K562 (cell line): ENCODE results near the gene BCO1. TPM values are rescaled to one million over a fixed set of nuclear protein-coding genes. Genes with fewer than 3 reads are reported as not detected.

ENCODE experiments used
- ATAC-seq: fragments of 200-7000 bp; cut with Tn5 transposase; 3 replicates; pipeline ENCODE4 v1.9.1; 2020; ENCODE audit warnings: moderate library complexity
- BruUV-seq: library from RNA; stranded (reverse); fragments of 400-500 nt; replicated peaks from 2 replicates; lab custom pipeline; 2021; lab: Mats Ljungman, UMichigan
- CTCF ChIA-PET: fragments of 300-600 bp; formaldehyde crosslinking; extraction: SDS; loops from one replicate; lab custom pipeline; 2021; ENCODE audit warnings: low intra/inter-chr PET ratio; lab: Yijun Ruan, JAX
- POLR2A ChIA-PET: fragments of 300-600, 350-650 bp; sonication (Branson Sonifier 250); formaldehyde crosslinking; extraction: SDS; loops from one replicate; lab custom pipeline; 2021; ENCODE audit warnings: antibody characterized with exemption, inconsistent platforms; lab: Yijun Ruan, JAX
- DNase-seq, 4 experiments: peaks; one replicate each; pipeline versions ENCODE4 v3.0.0 to v3.0.0-alpha.2; 2011 to 2018; ENCODE audit warnings: low spot score in 3 of 4, mixed read lengths in 3 of 4; ENCODE audit errors: extremely low read depth in 1 of 4
- FAIRE-seq: peaks from 2 replicates; lab custom pipeline; 2011; peaks lifted over from hg19 to GRCh38; lab: Jason Lieb, UNC
- H2AFZ ChIP-seq: 2 replicates; pipeline ENCODE4 v1.6.0; 2011; ENCODE audit warnings: low read depth, low read length, control low read depth, inconsistent platforms
- H3K27ac ChIP-seq: fragments of 200-600 bp; 3 replicates; pipeline ENCODE4 v1.8.0; 2011; ENCODE audit warnings: low read depth, mild to moderate bottlenecking, control low read depth, inconsistent platforms, low read length, moderate library complexity, mixed read lengths; ENCODE audit errors: extremely low read depth
- H3K27me3 ChIP-seq, 2 experiments: fragments of 300-600 bp in 1 of 2; 2 replicates in 1 of 2; 3 replicates in 1 of 2; pipeline versions ENCODE4 v1.6.0 to v1.8.0; 2011; ENCODE audit warnings: inconsistent platforms in 2 of 2, low read length in 2 of 2, mild to moderate bottlenecking in 1 of 2, mixed read lengths in 1 of 2, moderate library complexity in 1 of 2; ENCODE audit not compliant: control insufficient read depth in 2 of 2, insufficient read depth in 2 of 2
- H3K36me3 ChIP-seq: fragments of 300-600 bp; 3 replicates; pipeline ENCODE4 v1.8.0; 2011; ENCODE audit warnings: mild to moderate bottlenecking, low read length, inconsistent platforms; ENCODE audit not compliant: control insufficient read depth, insufficient read depth
- H3K4me1 ChIP-seq, 2 experiments: fragments of 200-600 bp in 1 of 2; replicated peaks in 1 of 2; 2 replicates in 1 of 2; 3 replicates in 1 of 2; pipeline versions ENCODE4 v1.5.1 to v1.8.0; 2011; ENCODE audit warnings: inconsistent platforms in 2 of 2, low read length in 2 of 2, mild to moderate bottlenecking in 1 of 2, mixed read lengths in 1 of 2, moderate library complexity in 1 of 2; ENCODE audit not compliant: control insufficient read depth in 2 of 2, insufficient read depth in 2 of 2
- H3K4me2 ChIP-seq: 2 replicates; pipeline ENCODE4 v1.6.1; 2011; ENCODE audit warnings: low read length, control low read depth, inconsistent platforms, mixed read lengths; ENCODE audit not compliant: insufficient read depth
- H3K4me3 ChIP-seq: fragments of 200-600 bp; sonication (generic), shearing (Covaris generic); 2 replicates; pipeline ENCODE4 v1.5.1; 2016; ENCODE audit warnings: control low read depth, inconsistent platforms
- H3K79me2 ChIP-seq: fragments of 200-600 bp; 3 replicates; pipeline ENCODE4 v1.8.0; 2011; ENCODE audit warnings: low read length, inconsistent platforms; ENCODE audit not compliant: control insufficient read depth, insufficient read depth
- H3K9ac ChIP-seq, 2 experiments: 2 replicates each; pipeline versions ENCODE4 v1.6.0 to v1.6.1; 2011; ENCODE audit warnings: low read depth in 2 of 2, low read length in 2 of 2, control low read depth in 1 of 2, inconsistent platforms in 1 of 2, mild to moderate bottlenecking in 1 of 2, mixed read lengths in 1 of 2; ENCODE audit not compliant: insufficient read depth in 1 of 2
- H3K9me1 ChIP-seq: one replicate; pipeline ENCODE4 v1.6.0; 2011; ENCODE audit warnings: inconsistent platforms, mild to moderate bottlenecking, low read length, moderate library complexity; ENCODE audit not compliant: control insufficient read depth, insufficient read depth
- H3K9me3 ChIP-seq: replicated peaks from 2 replicates; pipeline ENCODE4 v1.5.1; 2011; ENCODE audit warnings: low read depth, low read length, inconsistent platforms; ENCODE audit not compliant: control insufficient read depth, insufficient read depth
- H4K20me1 ChIP-seq: replicated peaks from 2 replicates; pipeline ENCODE4 v1.6.1; 2011; ENCODE audit warnings: low read length, inconsistent platforms, mixed read lengths; ENCODE audit not compliant: control insufficient read depth, insufficient read depth
- BRD9 ChIP-seq: fragments of 450-650 bp; IDR thresholded peaks from 2 replicates; pipeline ENCODE4 v1.6.1; 2018; ENCODE audit warnings: low read depth; ENCODE audit not compliant: partially characterized antibody
- CBX8 ChIP-seq: fragments of 200-600 bp; sonication (generic); IDR thresholded peaks from 2 replicates; pipeline ENCODE4 v1.6.1; 2012; ENCODE audit warnings: borderline replicate concordance, mixed run types, low read depth, mild to moderate bottlenecking, moderate library complexity, mixed read lengths, low read length, control low read depth, inconsistent platforms; ENCODE audit not compliant: poor library complexity, severe bottlenecking; ENCODE audit errors: extremely low read depth
- MCM5 ChIP-seq: fragments of 450-650 bp; IDR thresholded peaks from 2 replicates; pipeline ENCODE4 v1.6.1; 2016; ENCODE audit warnings: low read depth
- MTA2 ChIP-seq: fragments of 450-650 bp; IDR thresholded peaks from 2 replicates; pipeline ENCODE4 v1.6.1; 2016; ENCODE audit warnings: low read depth
- NELFE ChIP-seq: IDR thresholded peaks from 2 replicates; pipeline ENCODE4 v1.6.1; 2011; ENCODE audit warnings: mild to moderate bottlenecking; ENCODE audit not compliant: insufficient read depth, insufficient read length
- RBM25 ChIP-seq: fragments of 200-400 bp; formaldehyde crosslinking; IDR thresholded peaks from 2 replicates; pipeline ENCODE4 v1.6.1; 2018; ENCODE audit warnings: low read length, low read depth, moderate library complexity; ENCODE audit not compliant: severe bottlenecking
- ZNF77 ChIP-seq: fragments of 250-450 bp; sonication (Bioruptor Pico); IDR thresholded peaks from 2 replicates; pipeline ENCODE4 v1.5.0; 2020
- WGBS: fragments of 100-300 bp; shearing (Covaris generic); methylation state at CpG from one replicate; pipeline ENCODE4 v1.1.6; 2016; ENCODE audit warnings: low coverage, mixed read lengths; ENCODE audit not compliant: insufficient coverage; ENCODE audit errors: missing lambda C conversion rate; 5-methylcytosine and 5-hydroxymethylcytosine counted together
- in situ Hi-C: fragments of 300-500 bp; cut with MboI; formaldehyde crosslinking; loops from 4 replicates; pipeline ENCODE4 v1.15.0; 2018; ENCODE audit warnings: inconsistent platforms, mixed read lengths
- intact Hi-C: fragments of 100-400 bp; cut with micrococcal nuclease; formaldehyde crosslinking; loops from 2 replicates; pipeline ENCODE4 v1.14.2; 2022
- polyA plus RNA-seq, 8 experiments: library from polyadenylated mRNA; depleted of rRNA in 4 of 8; stranded (reverse) in 5 of 8; unstranded in 3 of 8; fragments of >200 nt; fragmentation: Nextera tagmentation in 2 of 8; fragmentation: Illumina TruSeq in 1 of 8; extraction: Ambion mirVana in 2 of 8; extraction: Trizol in 1 of 8; gene quantifications; 2 replicates each; pipeline versions ENCODE4 v1.2.1 to v1.2.3, GENCODE V29; 2011 to 2014; ENCODE audit warnings: inconsistent platforms in 1 of 8, missing spikeins in 1 of 8
- total RNA-seq, 7 experiments: library from RNA; depleted of rRNA in 6 of 7; stranded (reverse); fragments of >200 nt in 6 of 7; fragmentation: Illumina TruSeq in 2 of 7; extraction: Trizol in 2 of 7; gene quantifications; 2 replicates each; pipeline versions ENCODE4 v1.2.1 to v1.2.3, GENCODE V29; 2011 to 2021; ENCODE audit warnings: low replicate concordance in 1 of 7
- TF ChIP-seq, protein P1 (sequence below): fragments of 450-650 bp; IDR thresholded peaks from 2 replicates; pipeline ENCODE4 v1.6.1; 2016; ENCODE audit warnings: low read depth, mild to moderate bottlenecking, moderate library complexity
- TF ChIP-seq, protein P2 (sequence below): fragments of 200-800 bp; sonication (Bioruptor generic); IDR thresholded peaks from 2 replicates; pipeline ENCODE4 v1.6.1; 2016; ENCODE audit warnings: missing genetic modification characterization, missing compliant biosample characterization
- TF ChIP-seq, protein P3 (sequence below): IDR thresholded peaks from 2 replicates; pipeline ENCODE4 v1.6.1; 2011; ENCODE audit not compliant: insufficient read length; ENCODE audit errors: extremely low read depth

BCO1 gene
- total and polyA plus RNA-seq, 9 of the 15 experiments (the other 6 are each of a cell fraction or from before 2014, with no cell fraction given), result not detected

DNA sequence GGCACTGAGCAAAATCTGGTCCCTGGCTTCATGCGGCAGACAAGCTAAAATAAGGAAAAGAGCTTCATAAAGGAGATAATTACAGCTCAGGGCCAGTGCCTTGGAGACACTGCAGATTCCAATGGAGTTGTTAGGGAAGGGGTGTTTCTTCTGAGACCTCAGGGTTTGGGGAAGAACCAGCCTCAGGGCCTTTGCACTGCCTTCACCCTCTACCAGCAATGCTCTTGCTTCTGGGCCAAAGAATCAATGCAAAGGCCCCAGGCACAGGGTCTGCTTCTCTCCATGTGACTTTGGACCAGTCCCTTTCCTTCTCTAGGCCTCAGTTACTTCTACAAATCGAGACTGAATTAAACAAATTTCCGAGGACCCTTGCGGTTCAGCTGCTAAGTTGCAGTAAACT is 40.0 kb downstream of the BCO1 start:
- Histone ChIP-seq H3K4me3 (no peak overlapping the region), H3K9ac (no peak overlapping the region), H3K9me1 (no peaks in the 10 kb centered on the region), H3K79me2 (no peaks in the 10 kb centered on the region), H4K20me1 (no peaks in the 10 kb centered on the region), H3K4me2 (no peak overlapping the region), H2AFZ (no peak overlapping the region), H3K36me3 (no peaks in the 10 kb centered on the region), H3K4me1 (peaks cover 0 to 10% of the 10 kb centered on the region in 2 experiments; a peak in 3 of 5 replicates), H3K27me3 (peaks cover 28 to 57% of the 10 kb centered on the region in 2 experiments), H3K27ac (no peak overlapping the region), H3K9me3 (no peaks in the 10 kb centered on the region)
- intact Hi-C loops, result no loop called here
- ATAC-seq (no peak), DNase-seq (no peak), FAIRE-seq (no peak)
- WGBS, result 21% methylated on average over 4 of the region's 4 CpGs
- in situ Hi-C loops, result no loop called here
- ChIA-PET CTCF (no interaction called here), POLR2A (interaction anchor here (0.6 to 1.1 kb wide), 2 partner anchors 9 to 117 kb away, joined by 3 read pairs; no protein-coding TSS in a partner anchor)
- no TSS peak for BruUV-seq
- no peak for TF ChIP-seq MCM5
- no peak for TF ChIP-seq MTA2
- no peak for TF ChIP-seq NELFE
- TF ChIP-seq RBM25, result peak; percentile 86
- no peak for TF ChIP-seq ZNF77 (CRISPR knock-in tag)
- TF ChIP-seq CBX8, result no peak
- TF ChIP-seq BRD9, result no peak
- TF ChIP-seq, protein P1, sequence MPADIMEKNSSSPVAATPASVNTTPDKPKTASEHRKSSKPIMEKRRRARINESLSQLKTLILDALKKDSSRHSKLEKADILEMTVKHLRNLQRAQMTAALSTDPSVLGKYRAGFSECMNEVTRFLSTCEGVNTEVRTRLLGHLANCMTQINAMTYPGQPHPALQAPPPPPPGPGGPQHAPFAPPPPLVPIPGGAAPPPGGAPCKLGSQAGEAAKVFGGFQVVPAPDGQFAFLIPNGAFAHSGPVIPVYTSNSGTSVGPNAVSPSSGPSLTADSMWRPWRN, result no peak
- TF ChIP-seq, protein P2, sequence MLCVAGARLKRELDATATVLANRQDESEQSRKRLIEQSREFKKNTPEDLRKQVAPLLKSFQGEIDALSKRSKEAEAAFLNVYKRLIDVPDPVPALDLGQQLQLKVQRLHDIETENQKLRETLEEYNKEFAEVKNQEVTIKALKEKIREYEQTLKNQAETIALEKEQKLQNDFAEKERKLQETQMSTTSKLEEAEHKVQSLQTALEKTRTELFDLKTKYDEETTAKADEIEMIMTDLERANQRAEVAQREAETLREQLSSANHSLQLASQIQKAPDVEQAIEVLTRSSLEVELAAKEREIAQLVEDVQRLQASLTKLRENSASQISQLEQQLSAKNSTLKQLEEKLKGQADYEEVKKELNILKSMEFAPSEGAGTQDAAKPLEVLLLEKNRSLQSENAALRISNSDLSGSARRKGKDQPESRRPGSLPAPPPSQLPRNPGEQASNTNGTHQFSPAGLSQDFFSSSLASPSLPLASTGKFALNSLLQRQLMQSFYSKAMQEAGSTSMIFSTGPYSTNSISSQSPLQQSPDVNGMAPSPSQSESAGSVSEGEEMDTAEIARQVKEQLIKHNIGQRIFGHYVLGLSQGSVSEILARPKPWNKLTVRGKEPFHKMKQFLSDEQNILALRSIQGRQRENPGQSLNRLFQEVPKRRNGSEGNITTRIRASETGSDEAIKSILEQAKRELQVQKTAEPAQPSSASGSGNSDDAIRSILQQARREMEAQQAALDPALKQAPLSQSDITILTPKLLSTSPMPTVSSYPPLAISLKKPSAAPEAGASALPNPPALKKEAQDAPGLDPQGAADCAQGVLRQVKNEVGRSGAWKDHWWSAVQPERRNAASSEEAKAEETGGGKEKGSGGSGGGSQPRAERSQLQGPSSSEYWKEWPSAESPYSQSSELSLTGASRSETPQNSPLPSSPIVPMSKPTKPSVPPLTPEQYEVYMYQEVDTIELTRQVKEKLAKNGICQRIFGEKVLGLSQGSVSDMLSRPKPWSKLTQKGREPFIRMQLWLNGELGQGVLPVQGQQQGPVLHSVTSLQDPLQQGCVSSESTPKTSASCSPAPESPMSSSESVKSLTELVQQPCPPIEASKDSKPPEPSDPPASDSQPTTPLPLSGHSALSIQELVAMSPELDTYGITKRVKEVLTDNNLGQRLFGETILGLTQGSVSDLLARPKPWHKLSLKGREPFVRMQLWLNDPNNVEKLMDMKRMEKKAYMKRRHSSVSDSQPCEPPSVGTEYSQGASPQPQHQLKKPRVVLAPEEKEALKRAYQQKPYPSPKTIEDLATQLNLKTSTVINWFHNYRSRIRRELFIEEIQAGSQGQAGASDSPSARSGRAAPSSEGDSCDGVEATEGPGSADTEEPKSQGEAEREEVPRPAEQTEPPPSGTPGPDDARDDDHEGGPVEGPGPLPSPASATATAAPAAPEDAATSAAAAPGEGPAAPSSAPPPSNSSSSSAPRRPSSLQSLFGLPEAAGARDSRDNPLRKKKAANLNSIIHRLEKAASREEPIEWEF (CRISPR knock-in tag), result no peak
- TF ChIP-seq, protein P3, sequence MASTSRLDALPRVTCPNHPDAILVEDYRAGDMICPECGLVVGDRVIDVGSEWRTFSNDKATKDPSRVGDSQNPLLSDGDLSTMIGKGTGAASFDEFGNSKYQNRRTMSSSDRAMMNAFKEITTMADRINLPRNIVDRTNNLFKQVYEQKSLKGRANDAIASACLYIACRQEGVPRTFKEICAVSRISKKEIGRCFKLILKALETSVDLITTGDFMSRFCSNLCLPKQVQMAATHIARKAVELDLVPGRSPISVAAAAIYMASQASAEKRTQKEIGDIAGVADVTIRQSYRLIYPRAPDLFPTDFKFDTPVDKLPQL, result no peak
